CD4-positive, alpha-beta T cell (primary cell): Measurements from ENCODE around the gene UNC13A. TPM values are rescaled to one million over a fixed set of nuclear protein-coding genes. Genes with fewer than 3 reads are reported as not detected.

Experiments
- ATAC-seq: fragments of 200-7000 bp; cut with Tn5 transposase; one replicate; pipeline ENCODE4 v1.10.0; 2022; ENCODE audit warnings: mild to moderate bottlenecking; ENCODE audit not compliant: poor library complexity
- CTCF ChIA-PET: fragments of 350-600 bp; sonication (Branson Sonifier 250); formaldehyde crosslinking; loops from one replicate; lab custom pipeline; 2021; ENCODE audit warnings: antibody characterized with exemption, inconsistent platforms; lab: Charles Lee
- POLR2A ChIA-PET: fragments of 350-600 bp; sonication (Branson Sonifier 250); formaldehyde crosslinking; loops from one replicate; lab custom pipeline; 2021; ENCODE audit warnings: antibody characterized with exemption, inconsistent platforms; lab: Charles Lee
- DNase-seq, 14 experiments: peaks; one replicate each; pipeline ENCODE4 v3.0.0-alpha.2; 2013 to 2020; ENCODE audit warnings: mixed read lengths in 2 of 14
- H3K27ac ChIP-seq, 2 donors: one replicate each; pipeline versions ENCODE4 v1.5.1 to v1.7.0; 2013; ENCODE audit warnings: low read length in 2 of 2, low read depth in 1 of 2, mild to moderate bottlenecking in 1 of 2
- H3K27me3 ChIP-seq, 2 experiments: 1 replicate in 1 of 2; 2 replicates in 1 of 2; pipeline versions ENCODE4 v1.6.1 to v1.7.0; 2013; ENCODE audit warnings: low read length in 2 of 2, control low read depth in 1 of 2, mild to moderate bottlenecking in 1 of 2, moderate library complexity in 1 of 2; ENCODE audit not compliant: insufficient read depth in 2 of 2, control insufficient read depth in 1 of 2
- H3K36me3 ChIP-seq: one replicate; pipeline ENCODE4 v1.6.1; 2013; ENCODE audit warnings: low read length, control low read depth; ENCODE audit not compliant: insufficient read depth
- H3K4me1 ChIP-seq: one replicate; pipeline ENCODE4 v1.6.1; 2013; ENCODE audit warnings: low read length, control low read depth; ENCODE audit not compliant: insufficient read depth
- H3K4me3 ChIP-seq: one replicate; pipeline ENCODE4 v1.5.1; 2013; ENCODE audit warnings: mild to moderate bottlenecking, low read length, moderate library complexity
- H3K9me3 ChIP-seq, 2 experiments: 1 replicate in 1 of 2; 2 replicates in 1 of 2; pipeline versions ENCODE4 v1.6.1 to v1.7.0; 2013; ENCODE audit warnings: low read length in 2 of 2, mild to moderate bottlenecking in 2 of 2, control low read depth in 1 of 2, moderate library complexity in 1 of 2; ENCODE audit not compliant: control insufficient read depth in 1 of 2, insufficient read depth in 1 of 2
- H3K27ac Mint-ChIP-seq: one replicate; pipeline ENCODE4 v1.8.0; 2020; ENCODE audit warnings: mixed read lengths
- H3K27me3 Mint-ChIP-seq: one replicate; pipeline ENCODE4 v1.8.0; 2021; ENCODE audit warnings: mixed read lengths
- H3K36me3 Mint-ChIP-seq: one replicate; pipeline ENCODE4 v1.8.0; 2021; ENCODE audit warnings: low read depth, mixed read lengths
- H3K4me1 Mint-ChIP-seq: one replicate; pipeline ENCODE4 v1.8.0; 2021; ENCODE audit warnings: low read depth, mixed read lengths
- H3K4me3 Mint-ChIP-seq: one replicate; pipeline ENCODE4 v1.8.0; 2020; ENCODE audit warnings: mild to moderate bottlenecking, mixed read lengths
- H3K9me3 Mint-ChIP-seq: one replicate; pipeline ENCODE4 v1.8.0; 2020; ENCODE audit warnings: mixed read lengths
- intact Hi-C, 2 experiments: fragments of 100-400 bp; cut with DNase I in 1 of 2; cut with micrococcal nuclease in 1 of 2; formaldehyde crosslinking; loops; one replicate each; pipeline versions ENCODE4 v1.15.1 to v1.9.0; 2023 to 2025; cut with DNase I, micrococcal nuclease
- total RNA-seq, 174 experiments: library from RNA in 2 of 174; stranded (reverse) in 2 of 174; gene quantifications; one replicate each; pipeline ENCODE4 v1.2.3 and lab custom pipeline; 2021 to 2026
- TF ChIP-seq, protein P1 (sequence below): fragments of 200-600 bp; IDR thresholded peaks from one replicate; pipeline ENCODE4 v1.8.0; 2022; ENCODE audit warnings: antibody characterized with exemption, mild to moderate bottlenecking

UNC13A gene
- total RNA-seq, 2 experiments from 2014 or later, result 0.11 to 0.14 TPM

DNA sequence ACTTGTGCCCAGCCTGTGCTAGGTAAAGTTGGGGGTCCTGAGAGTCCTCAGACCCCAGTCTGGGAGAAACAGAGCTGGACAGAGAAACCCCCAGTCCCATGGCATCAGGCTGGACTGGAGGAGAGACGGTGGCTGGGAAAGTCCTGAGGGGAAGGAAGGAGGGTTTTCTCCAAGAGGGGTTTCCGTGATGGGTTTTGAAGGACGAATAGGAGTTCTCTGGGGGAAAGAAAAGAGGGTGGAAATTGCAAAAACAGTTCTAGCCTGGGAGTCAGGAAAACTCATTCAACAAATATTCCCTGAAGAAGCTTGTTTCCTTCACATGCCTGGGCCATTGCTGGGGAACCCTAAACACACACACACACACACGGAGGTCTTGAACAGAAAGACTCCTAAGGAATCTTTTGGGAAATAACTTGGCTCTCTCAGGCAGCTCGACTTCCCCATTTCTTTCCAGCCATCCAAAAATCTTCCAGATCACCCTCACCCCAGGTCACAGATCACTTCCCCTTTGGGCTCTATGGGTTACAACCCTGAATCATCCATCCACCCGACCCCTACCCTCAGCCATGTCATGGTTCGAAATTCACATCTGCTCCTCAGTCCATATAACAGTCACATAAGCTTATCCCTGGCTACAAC lies 85.2 kb downstream of the UNC13A start:
- peaks cover 0 to 11% of the 10 kb centered on the region in 2 experiments for H3K9me3 ChIP-seq
- no peak overlapping the region for H3K4me3 Mint-ChIP-seq
- TF ChIP-seq, protein P1, sequence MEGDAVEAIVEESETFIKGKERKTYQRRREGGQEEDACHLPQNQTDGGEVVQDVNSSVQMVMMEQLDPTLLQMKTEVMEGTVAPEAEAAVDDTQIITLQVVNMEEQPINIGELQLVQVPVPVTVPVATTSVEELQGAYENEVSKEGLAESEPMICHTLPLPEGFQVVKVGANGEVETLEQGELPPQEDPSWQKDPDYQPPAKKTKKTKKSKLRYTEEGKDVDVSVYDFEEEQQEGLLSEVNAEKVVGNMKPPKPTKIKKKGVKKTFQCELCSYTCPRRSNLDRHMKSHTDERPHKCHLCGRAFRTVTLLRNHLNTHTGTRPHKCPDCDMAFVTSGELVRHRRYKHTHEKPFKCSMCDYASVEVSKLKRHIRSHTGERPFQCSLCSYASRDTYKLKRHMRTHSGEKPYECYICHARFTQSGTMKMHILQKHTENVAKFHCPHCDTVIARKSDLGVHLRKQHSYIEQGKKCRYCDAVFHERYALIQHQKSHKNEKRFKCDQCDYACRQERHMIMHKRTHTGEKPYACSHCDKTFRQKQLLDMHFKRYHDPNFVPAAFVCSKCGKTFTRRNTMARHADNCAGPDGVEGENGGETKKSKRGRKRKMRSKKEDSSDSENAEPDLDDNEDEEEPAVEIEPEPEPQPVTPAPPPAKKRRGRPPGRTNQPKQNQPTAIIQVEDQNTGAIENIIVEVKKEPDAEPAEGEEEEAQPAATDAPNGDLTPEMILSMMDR, result no peak
- no peaks in the 10 kb centered on the region for H3K9me3 Mint-ChIP-seq
- H3K27ac Mint-ChIP-seq, result no peak overlapping the region
- H3K27me3 Mint-ChIP-seq, result peaks cover 39% of the 10 kb centered on the region
- intact Hi-C loops, result loop anchor here in 1 of 2 experiments (10.0 kb wide), 1 partner anchor 252 kb away; the partner anchor contains the start of gene RPL18A
- DNase-seq, result no peak
- H3K4me1 Mint-ChIP-seq, result peaks cover 11% of the 10 kb centered on the region
- H3K4me3 ChIP-seq, result no peak overlapping the region
- H3K27me3 ChIP-seq, result peaks cover 25 to 29% of the 10 kb centered on the region in 2 experiments
- H3K36me3 ChIP-seq, result no peaks in the 10 kb centered on the region
- POLR2A ChIA-PET, result no interaction called here
- peaks cover 14% of the 10 kb centered on the region for H3K4me1 ChIP-seq
- H3K36me3 Mint-ChIP-seq, result no peaks in the 10 kb centered on the region
- H3K27ac ChIP-seq, result no peak overlapping the region
- ATAC-seq, result no peak
- CTCF ChIA-PET, result no interaction called here

DNA sequence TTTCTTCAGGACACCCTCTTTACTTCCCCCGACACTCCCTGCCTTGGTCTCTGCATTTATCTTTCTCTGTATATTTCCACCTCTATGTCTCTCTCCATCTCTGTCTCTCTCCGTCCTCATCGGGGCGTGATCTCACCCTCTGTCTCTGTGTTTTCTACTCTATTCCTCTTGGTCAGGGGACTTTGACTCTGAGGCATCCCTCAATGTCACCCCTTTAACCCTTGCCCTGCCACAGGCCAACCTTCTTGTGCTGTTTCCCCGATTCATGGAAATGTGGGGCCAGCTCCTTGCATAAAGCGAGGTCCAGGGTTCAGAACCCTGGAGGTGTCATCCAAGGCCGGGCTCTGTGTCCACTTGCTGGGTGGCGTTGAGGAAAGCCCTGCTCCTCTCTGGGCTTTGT lies 85.9 kb downstream of the UNC13A start:
- Mint-ChIP-seq H3K36me3 (no peaks in the 10 kb centered on the region), H3K4me3 (no peak overlapping the region), H3K27ac (no peak overlapping the region), H3K4me1 (peaks cover 11% of the 10 kb centered on the region), H3K9me3 (no peaks in the 10 kb centered on the region), H3K27me3 (peaks cover 39% of the 10 kb centered on the region)
- TF ChIP-seq, protein P1, result no peak
- Histone ChIP-seq H3K27me3 (peaks cover 25 to 29% of the 10 kb centered on the region in 2 experiments), H3K36me3 (no peaks in the 10 kb centered on the region), H3K9me3 (peaks cover 0 to 11% of the 10 kb centered on the region in 2 experiments), H3K27ac (no peak overlapping the region), H3K4me1 (peaks cover 14% of the 10 kb centered on the region), H3K4me3 (no peak overlapping the region)
- DNase-seq (no peak), ATAC-seq (no peak)
- ChIA-PET POLR2A (no interaction called here), CTCF (no interaction called here)
- intact Hi-C loops, result loop anchor here in 1 of 2 experiments (10.0 kb wide), 1 partner anchor 253 kb away; the partner anchor contains the start of gene RPL18A

DNA sequence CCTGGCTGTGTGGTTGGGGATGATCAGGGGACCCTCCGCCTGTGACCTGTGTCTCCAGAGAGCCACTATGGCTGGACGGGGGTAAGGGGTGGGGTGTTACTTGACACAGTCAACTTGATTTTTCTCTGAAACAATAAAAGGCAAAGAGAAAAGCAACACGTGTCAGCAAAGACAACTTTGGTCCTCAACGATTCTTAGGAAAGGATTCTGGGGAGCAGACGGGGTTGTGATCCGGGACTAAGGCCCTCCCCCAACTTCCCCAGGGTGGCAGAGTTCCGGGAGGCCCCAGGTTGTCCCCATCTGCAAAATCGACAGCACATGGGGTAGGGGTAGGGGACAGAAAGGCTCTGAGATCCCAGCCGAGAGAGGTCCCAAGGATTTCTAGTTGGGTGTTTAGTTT lies 86.5 kb downstream of the UNC13A start:
- Mint-ChIP-seq H3K27me3 (peaks cover 39% of the 10 kb centered on the region), H3K4me3 (no peak overlapping the region), H3K36me3 (no peaks in the 10 kb centered on the region), H3K9me3 (no peaks in the 10 kb centered on the region), H3K4me1 (peaks cover 6% of the 10 kb centered on the region), H3K27ac (no peak overlapping the region)
- H3K4me3 ChIP-seq, result no peak overlapping the region
- ChIA-PET CTCF (no interaction called here), POLR2A (no interaction called here)
- TF ChIP-seq, protein P1, result no peak
- peaks cover 14% of the 10 kb centered on the region for H3K4me1 ChIP-seq
- DNase-seq, result no peak
- intact Hi-C loops, result loop anchor here in 1 of 2 experiments (10.0 kb wide), 1 partner anchor 253 kb away; the partner anchor contains the start of gene RPL18A
- no peak overlapping the region for H3K27ac ChIP-seq
- H3K9me3 ChIP-seq, result peaks cover 0 to 11% of the 10 kb centered on the region in 2 experiments
- ATAC-seq, result no peak
- no peaks in the 10 kb centered on the region for H3K36me3 ChIP-seq
- H3K27me3 ChIP-seq, result peaks cover 25 to 29% of the 10 kb centered on the region in 2 experiments
